A673 (cell line): ENCODE measurements around the gene ABCA13.

Experiments
- CTCF ChIP-seq: fragments of 300-800, 200-600 bp; sonication (generic); conservative IDR thresholded peaks from 2 replicates; pipeline ENCODE4 v1.5.1; 2017; ENCODE audit warnings: low read depth, mild to moderate bottlenecking, antibody characterized with exemption, low read length, moderate library complexity, mixed read lengths
- EZH2 ChIP-seq: fragments of 200-600 bp; sonication (generic); IDR thresholded peaks from 2 replicates; pipeline ENCODE4 v1.6.1; 2017; ENCODE audit warnings: borderline replicate concordance, low read depth, mild to moderate bottlenecking, mixed read lengths, antibody characterized with exemption, low read length; ENCODE audit not compliant: poor library complexity, severe bottlenecking

- TF ChIP-seq CTCF (no peak), EZH2 (no peak)
Observed at GRCh38 chr7:48351900-48352299, 180.6 kb downstream of the ABCA13 start.
